ENCODE measurements around the gene NQO2.
"Not testable (repeated sequence)": the region's sequence is repeated elsewhere in the genome, so short reads cannot be mapped to it uniquely, and the experiment has no call there.

NQO2 gene

GRCh38 chr6:2984738-2985406, 14.8 kb upstream of the NQO2 start:
- no peak overlapping the region for H3K4me3 Mint-ChIP-seq
- no peaks in the 10 kb centered on the region for H3K9me3 Mint-ChIP-seq
- H3K36me3 Mint-ChIP-seq (ENCODE audit: insufficient read depth), result peaks cover 11% of the 10 kb centered on the region
- no peak overlapping the region for H3K27ac Mint-ChIP-seq (ENCODE audit: low read depth)
- H3K4me1 Mint-ChIP-seq, result peaks cover 21% of the 10 kb centered on the region
- no peak for DNase-seq (ENCODE audit: low spot score in 2 of 2)
- ATAC-seq (replicated peaks; ENCODE audit: extremely low read depth, poor library complexity, severe bottlenecking), result no peak
- H3K27me3 Mint-ChIP-seq, result peaks cover 19% of the 10 kb centered on the region

- Mint-ChIP-seq H3K9me3 (no peaks in the 10 kb centered on the region), H3K27me3 (peaks cover 8% of the 10 kb centered on the region), H3K4me3 (peak overlapping the region; percentile 83), H3K4me1 (peaks cover 30% of the 10 kb centered on the region), H3K27ac (ENCODE audit: low read depth) (peak overlapping the region; percentile 92), H3K36me3 (ENCODE audit: insufficient read depth) (peaks cover 16% of the 10 kb centered on the region)
- no peak for ATAC-seq (replicated peaks; ENCODE audit: extremely low read depth, poor library complexity, severe bottlenecking)
- no peak for DNase-seq (ENCODE audit: low spot score in 2 of 2)
Observed at GRCh38 chr6:2986722-2987221, 12.9 kb upstream of the NQO2 start.

GRCh38 chr6:2988094-2988425, 11.6 kb upstream of the NQO2 start:
- peaks cover 16% of the 10 kb centered on the region for H3K36me3 Mint-ChIP-seq (ENCODE audit: insufficient read depth)
- peaks cover 24% of the 10 kb centered on the region for H3K4me1 Mint-ChIP-seq
- no peaks in the 10 kb centered on the region for H3K27me3 Mint-ChIP-seq
- H3K9me3 Mint-ChIP-seq, result no peaks in the 10 kb centered on the region
- peak overlapping the region; percentile 92 for H3K27ac Mint-ChIP-seq (ENCODE audit: low read depth)
- ATAC-seq (replicated peaks; ENCODE audit: extremely low read depth, poor library complexity, severe bottlenecking), result no peak
- H3K4me3 Mint-ChIP-seq, result peak overlapping the region; percentile 83
- DNase-seq (ENCODE audit: low spot score in 2 of 2), result no peak

- Mint-ChIP-seq H3K27ac (ENCODE audit: low read depth) (peak overlapping the region; percentile 92), H3K36me3 (ENCODE audit: insufficient read depth) (peaks cover 16% of the 10 kb centered on the region)
Observed at GRCh38 chr6:2988426-2989331, 11.0 kb upstream of the NQO2 start.

GRCh38 chr6:2989332-2990247, 10.1 kb upstream of the NQO2 start:
- H3K36me3 Mint-ChIP-seq (ENCODE audit: insufficient read depth), result peaks cover 16% of the 10 kb centered on the region
- peak overlapping the region; percentile 83 for H3K4me3 Mint-ChIP-seq
- H3K4me1 Mint-ChIP-seq, result peaks cover 24% of the 10 kb centered on the region
- peak overlapping the region; percentile 92 for H3K27ac Mint-ChIP-seq (ENCODE audit: low read depth)
- H3K27me3 Mint-ChIP-seq, result no peaks in the 10 kb centered on the region
- ATAC-seq (replicated peaks; ENCODE audit: extremely low read depth, poor library complexity, severe bottlenecking), result peak; percentile 84
- H3K9me3 Mint-ChIP-seq, result no peaks in the 10 kb centered on the region
- peak; percentile 60 to 87 for DNase-seq (ENCODE audit: low spot score in 2 of 2)

More at GRCh38 chr6:2988426-2989331, 11.0 kb upstream of the NQO2 start:
- DNase-seq (ENCODE audit: low spot score in 2 of 2) (peak; percentile 68), ATAC-seq (replicated peaks; ENCODE audit: extremely low read depth, poor library complexity, severe bottlenecking) (peak; percentile 60)
- Mint-ChIP-seq H3K4me1 (peaks cover 24% of the 10 kb centered on the region), H3K27me3 (no peaks in the 10 kb centered on the region), H3K9me3 (no peaks in the 10 kb centered on the region), H3K4me3 (peak overlapping the region; percentile 83)

GRCh38 chr6:2990248-2990931, 9.3 kb upstream of the NQO2 start:
- Mint-ChIP-seq H3K4me3 (peak overlapping the region; percentile 83), H3K36me3 (ENCODE audit: insufficient read depth) (peaks cover 16% of the 10 kb centered on the region), H3K9me3 (no peaks in the 10 kb centered on the region), H3K27ac (ENCODE audit: low read depth) (peak overlapping the region; percentile 92), H3K27me3 (no peaks in the 10 kb centered on the region), H3K4me1 (peaks cover 24% of the 10 kb centered on the region)
- ATAC-seq (replicated peaks; ENCODE audit: extremely low read depth, poor library complexity, severe bottlenecking), result no peak
- DNase-seq (ENCODE audit: low spot score in 2 of 2), result no peak

- H3K36me3 Mint-ChIP-seq (ENCODE audit: insufficient read depth), result peaks cover 16% of the 10 kb centered on the region
Observed at GRCh38 chr6:2990932-2991506, 8.7 kb upstream of the NQO2 start.

GRCh38 chr6:2992330-2992979, 7.2 kb upstream of the NQO2 start:
- no peak for DNase-seq (ENCODE audit: low spot score in 2 of 2)
- no peak for ATAC-seq (replicated peaks; ENCODE audit: extremely low read depth, poor library complexity, severe bottlenecking)
- H3K36me3 Mint-ChIP-seq (ENCODE audit: insufficient read depth), result peaks cover 13% of the 10 kb centered on the region
- H3K9me3 Mint-ChIP-seq, result no peaks in the 10 kb centered on the region
- peaks cover 20% of the 10 kb centered on the region for H3K4me1 Mint-ChIP-seq
- H3K27ac Mint-ChIP-seq (ENCODE audit: low read depth), result no peak overlapping the region
- H3K27me3 Mint-ChIP-seq, result no peaks in the 10 kb centered on the region
- H3K4me3 Mint-ChIP-seq, result no peak overlapping the region

More at GRCh38 chr6:2990932-2991506, 8.7 kb upstream of the NQO2 start:
- DNase-seq (ENCODE audit: low spot score in 2 of 2) (no peak), ATAC-seq (replicated peaks; ENCODE audit: extremely low read depth, poor library complexity, severe bottlenecking) (no peak)
- Mint-ChIP-seq H3K9me3 (no peaks in the 10 kb centered on the region), H3K4me1 (peaks cover 24% of the 10 kb centered on the region), H3K27me3 (no peaks in the 10 kb centered on the region), H3K27ac (ENCODE audit: low read depth) (peak overlapping the region; percentile 92), H3K4me3 (peak overlapping the region; percentile 83)

- no peak for DNase-seq (ENCODE audit: low spot score in 2 of 2)
- no peaks in the 10 kb centered on the region for H3K27me3 Mint-ChIP-seq
- H3K4me3 Mint-ChIP-seq, result no peak overlapping the region
- H3K9me3 Mint-ChIP-seq, result no peaks in the 10 kb centered on the region
- ATAC-seq (replicated peaks; ENCODE audit: extremely low read depth, poor library complexity, severe bottlenecking), result no peak
- no peak overlapping the region for H3K27ac Mint-ChIP-seq (ENCODE audit: low read depth)
- peaks cover 18% of the 10 kb centered on the region for H3K4me1 Mint-ChIP-seq
- H3K36me3 Mint-ChIP-seq (ENCODE audit: insufficient read depth), result peaks cover 11% of the 10 kb centered on the region
Observed at GRCh38 chr6:2993755-2994317, 5.9 kb upstream of the NQO2 start.

- Mint-ChIP-seq H3K4me1 (peaks cover 30% of the 10 kb centered on the region), H3K27ac (ENCODE audit: low read depth) (peak overlapping the region; percentile 79), H3K4me3 (peak overlapping the region; percentile 88)
- not testable (repeated sequence) for H3K27me3 Mint-ChIP-seq; H3K9me3 Mint-ChIP-seq; H3K36me3 Mint-ChIP-seq (ENCODE audit: insufficient read depth)
- peak; percentile 61 to 67 for DNase-seq (ENCODE audit: low spot score in 2 of 2)
- ATAC-seq (replicated peaks; ENCODE audit: extremely low read depth, poor library complexity, severe bottlenecking), result peak; percentile 70
Observed at GRCh38 chr6:2998249-2998997, 1.3 kb upstream of the NQO2 start.
